ENCODE results near the gene UXS1. TPM values are rescaled to one million over a fixed set of nuclear protein-coding genes. Genes with fewer than 3 reads are reported as not detected.

The UXS1 gene
- total and polyA plus RNA-seq, 2 of the 8 experiments (the other 6 are each of a cell fraction or from before 2014, with no cell fraction given): 44.5 to 63.4 TPM

DNA sequence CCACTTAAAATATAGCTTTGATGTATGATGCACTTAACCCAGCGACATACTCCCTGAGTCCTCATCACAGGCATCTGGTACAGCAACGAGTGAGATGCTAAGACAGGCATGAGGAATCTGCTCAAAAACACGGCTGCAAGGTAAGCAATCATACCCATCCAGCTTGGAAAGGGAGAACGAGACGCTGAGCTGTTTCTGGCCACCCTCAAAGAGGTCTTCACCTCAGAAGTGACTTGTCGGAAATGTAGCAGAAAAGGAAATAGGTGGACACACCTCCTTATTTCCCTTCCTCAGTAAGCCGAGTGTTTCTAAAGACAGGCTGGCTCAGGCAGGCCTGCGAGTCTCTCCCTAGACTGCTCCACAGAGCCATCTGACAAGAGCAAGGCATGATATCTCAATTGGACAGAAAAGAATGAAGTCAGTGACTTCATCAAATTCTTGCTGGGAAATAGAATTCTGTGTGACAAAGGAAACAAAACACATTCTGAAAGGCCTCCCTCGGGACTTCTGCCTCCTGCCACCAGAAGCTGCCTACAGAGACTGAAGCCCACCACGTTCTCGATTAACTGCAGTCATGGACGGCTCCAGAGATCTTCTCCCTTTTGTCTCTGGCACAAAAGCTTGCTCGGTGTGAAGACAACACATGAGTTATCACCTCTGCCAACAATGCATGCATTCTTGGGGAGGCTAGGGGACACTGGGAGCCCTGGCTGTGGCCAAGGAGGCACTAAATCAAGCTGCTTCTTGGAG is 84.3 kb downstream of the UXS1 start (continued):
- TF ChIP-seq JUN (IDR thresholded peaks at IDR 0.05; ENCODE audit: low read depth, low read length) (no peak), CEBPB (IDR thresholded peaks at IDR 0.05; ENCODE audit: low read depth, low read length) (no peak), HDAC6 (IDR thresholded peaks at IDR 0.05; ENCODE audit: low read depth, low read length) (no peak), EZH2 (IDR thresholded peaks at IDR 0.05; ENCODE audit: low read depth, low read length, severe bottlenecking) (no peak), FOSL1 (IDR thresholded peaks at IDR 0.05; ENCODE audit: insufficient read depth, low read depth, low read length) (no peak), CBX5 (IDR thresholded peaks at IDR 0.05; ENCODE audit: low read depth, low read length) (no peak), POLR2AphosphoS5 (IDR thresholded peaks at IDR 0.05; ENCODE audit: low read depth, low read length) (no peak), CTBP2 (IDR thresholded peaks at IDR 0.05; ENCODE audit: borderline replicate concordance, insufficient read depth, insufficient read length, low read length) (no peak)
- TF ChIP-seq, protein P1, sequence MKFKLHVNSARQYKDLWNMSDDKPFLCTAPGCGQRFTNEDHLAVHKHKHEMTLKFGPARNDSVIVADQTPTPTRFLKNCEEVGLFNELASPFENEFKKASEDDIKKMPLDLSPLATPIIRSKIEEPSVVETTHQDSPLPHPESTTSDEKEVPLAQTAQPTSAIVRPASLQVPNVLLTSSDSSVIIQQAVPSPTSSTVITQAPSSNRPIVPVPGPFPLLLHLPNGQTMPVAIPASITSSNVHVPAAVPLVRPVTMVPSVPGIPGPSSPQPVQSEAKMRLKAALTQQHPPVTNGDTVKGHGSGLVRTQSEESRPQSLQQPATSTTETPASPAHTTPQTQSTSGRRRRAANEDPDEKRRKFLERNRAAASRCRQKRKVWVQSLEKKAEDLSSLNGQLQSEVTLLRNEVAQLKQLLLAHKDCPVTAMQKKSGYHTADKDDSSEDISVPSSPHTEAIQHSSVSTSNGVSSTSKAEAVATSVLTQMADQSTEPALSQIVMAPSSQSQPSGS (IDR thresholded peaks at IDR 0.05; ENCODE audit: low read length): no peak

All from H1 (cell line).